NCI-H2196 (cell line): ENCODE data around the gene LOXL3.

ENCODE experiments used
- DNase-seq: peaks from one replicate; lab custom pipeline; 2025; ENCODE audit not compliant: unreplicated experiment; lab: John Stamatoyannopoulos, UW

LOXL3 gene

GRCh38 chr2:74530239-74531187 lies 23.2 kb downstream of the LOXL3 start:
- DNase-seq = no peak

GRCh38 chr2:74529357-74530238 lies 24.1 kb downstream of the LOXL3 start, which contains the start of the genes AUP1 and HTRA2:
TSS of gene AUP1 (minus strand) at chr2:74529706. CDS start at chr2:74529629, 77 bp downstream.
TSS of gene HTRA2 (plus strand) at chr2:74529933. CDS start at chr2:74530007, 74 bp downstream.
- DNase-seq = peak; percentile 93

GRCh38 chr2:74528600-74529356 lies 25.0 kb downstream of the LOXL3 start:
- DNase-seq = no peak

- no peak for DNase-seq
Measured at GRCh38 chr2:74527741-74528140, 26.0 kb downstream of the LOXL3 start.

GRCh38 chr2:74526649-74527230 lies 27.0 kb downstream of the LOXL3 start:
- DNase-seq = no peak

- no peak for DNase-seq
Measured at GRCh38 chr2:74525717-74526648, 27.8 kb downstream of the LOXL3 start, which contains the start of gene DQX1. TSS of gene DQX1 (minus strand) at chr2:74526231. CDS start at chr2:74525729, 502 bp downstream.

- DNase-seq = no peak
Measured at GRCh38 chr2:74524955-74525716, 28.6 kb downstream of the LOXL3 start.

- DNase-seq = no peak
Measured at GRCh38 chr2:74524005-74524404, 29.7 kb downstream of the LOXL3 start.

GRCh38 chr2:74522516-74522915 lies 31.2 kb downstream of the LOXL3 start:
- DNase-seq = no peak

GRCh38 chr2:74516650-74517049 lies 37.1 kb downstream of the LOXL3 start:
- no peak for DNase-seq

- no peak for DNase-seq
Measured at GRCh38 chr2:74515981-74516633, 37.6 kb downstream of the LOXL3 start.

- DNase-seq = no peak
Measured at GRCh38 chr2:74515271-74515980, 38.3 kb downstream of the LOXL3 start.

GRCh38 chr2:74514368-74515270 lies 39.1 kb downstream of the LOXL3 start, which contains the start of gene TLX2:
TSS of gene TLX2 (plus strand) at chr2:74514450. CDS start at chr2:74514807, 357 bp downstream.
- no peak for DNase-seq

GRCh38 chr2:74513605-74514367 lies 40.0 kb downstream of the LOXL3 start:
- no peak for DNase-seq
